HG02938 (cell line): ENCODE data around the gene ETNPPL.

ENCODE experiments used
- ATAC-seq: cut with Tn5 transposase; IDR thresholded peaks from one replicate; pipeline ENCODE4 v1.9.1; 2021; ENCODE audit warnings: mild to moderate bottlenecking, moderate library complexity; ENCODE audit not compliant: unreplicated experiment

Gene ETNPPL

DNA sequence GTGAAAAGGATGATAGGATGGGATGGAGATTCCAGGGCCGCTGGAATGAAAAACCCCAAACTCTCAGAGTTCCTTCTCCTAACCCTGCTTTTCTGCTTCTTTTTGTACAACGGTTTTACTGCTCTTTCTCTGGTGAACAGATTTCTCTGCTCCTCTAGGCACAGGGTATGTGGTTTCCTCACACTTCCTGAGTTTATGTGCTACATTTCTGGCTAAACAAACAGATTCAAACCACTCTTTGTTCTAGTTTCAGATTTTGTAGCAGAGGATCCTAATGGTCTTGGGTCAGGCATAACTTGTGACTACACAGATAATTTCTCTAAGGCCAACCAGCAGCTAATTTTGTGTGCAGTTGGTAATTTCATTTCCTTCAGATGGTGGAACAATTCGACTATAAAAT lies 59.9 kb downstream of the ETNPPL start:
- no peak for ATAC-seq

DNA sequence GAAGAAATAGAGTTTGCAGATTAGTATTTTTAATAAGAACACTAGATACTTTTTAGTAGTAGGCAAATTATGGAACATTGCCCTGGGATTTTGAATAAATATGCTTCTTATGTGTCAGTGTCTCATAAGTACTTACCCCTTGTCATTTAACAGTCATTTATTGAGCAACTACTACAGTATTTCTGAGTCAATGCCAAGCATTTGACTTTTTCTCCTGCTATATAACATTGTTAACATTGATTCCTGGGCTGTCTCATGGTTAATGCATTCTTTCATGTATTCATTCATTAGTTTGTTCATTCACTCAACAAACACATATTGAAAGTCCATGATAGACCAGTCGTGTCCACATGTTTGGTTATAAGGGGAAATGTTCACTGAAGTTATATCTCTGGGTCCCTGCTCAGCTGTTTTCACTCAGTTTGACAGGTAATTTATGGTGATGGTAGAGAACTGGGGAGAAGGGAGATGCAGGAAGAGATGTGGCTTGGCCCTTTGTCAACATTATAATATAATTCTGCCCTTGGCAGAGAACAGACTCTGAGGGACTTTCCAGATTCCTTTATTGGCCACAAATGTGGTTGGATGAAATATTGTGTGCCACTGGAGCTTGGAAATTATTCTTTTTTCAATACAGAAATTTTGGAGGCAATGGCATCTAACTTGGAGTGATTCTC lies 62.6 kb downstream of the ETNPPL start:
- no peak for ATAC-seq

DNA sequence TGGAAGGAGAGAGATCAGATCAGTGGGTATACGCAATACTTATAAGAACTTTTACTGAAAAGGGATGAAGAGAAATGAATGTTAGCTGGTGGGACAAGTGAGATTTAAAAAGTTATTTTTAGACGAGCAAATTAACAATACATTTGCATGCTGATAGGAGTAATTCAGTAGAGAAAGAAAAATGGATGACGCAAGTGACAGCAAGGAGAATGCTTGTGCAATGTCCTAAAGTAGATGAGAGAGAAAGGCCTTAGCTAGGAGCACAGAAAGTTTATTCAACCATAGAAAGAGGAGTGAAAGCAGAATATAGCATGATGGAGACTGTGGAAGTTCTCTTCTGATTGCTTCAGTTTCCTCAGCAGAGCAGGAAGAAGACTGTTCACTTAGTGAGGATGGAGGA lies 66.7 kb downstream of the ETNPPL start:
- ATAC-seq, result no peak

DNA sequence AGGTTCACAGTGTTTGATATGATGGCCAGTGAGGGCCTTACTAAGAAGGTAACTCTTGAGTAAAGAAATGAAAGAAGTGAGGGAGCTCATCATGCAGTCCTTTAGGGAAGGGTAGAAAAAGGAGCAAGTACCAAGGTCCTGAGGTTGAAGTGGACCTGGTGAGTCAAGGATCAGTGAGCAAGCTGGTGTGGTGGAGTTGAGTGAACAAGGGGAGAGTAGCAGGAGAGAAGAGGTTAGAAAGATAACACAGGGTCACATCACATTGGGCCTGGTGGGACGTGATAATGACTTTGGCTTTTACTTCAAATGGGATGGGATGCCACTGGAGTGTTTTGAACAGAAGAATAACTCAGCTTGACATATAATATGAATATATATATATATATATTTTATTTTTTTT lies 67.8 kb downstream of the ETNPPL start:
- ATAC-seq, result no peak

DNA sequence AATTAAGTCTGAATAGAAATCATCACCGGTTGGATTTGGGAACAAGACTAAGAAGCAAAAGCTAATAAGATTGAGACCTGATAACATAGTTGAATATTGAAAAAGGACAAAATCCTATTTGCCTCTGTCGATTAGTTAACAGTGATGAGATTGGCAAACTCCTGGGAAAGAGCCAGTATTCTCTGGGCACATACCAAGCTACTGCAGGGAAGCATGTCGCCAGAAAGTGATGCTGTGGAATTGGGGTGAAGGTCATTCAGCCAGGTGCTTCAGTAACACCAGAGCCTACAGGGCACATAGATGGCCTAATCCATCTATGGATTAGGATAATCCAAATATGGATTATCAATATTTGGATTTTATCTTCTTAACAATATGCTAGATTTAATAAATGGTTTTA lies 68.4 kb downstream of the ETNPPL start:
- no peak for ATAC-seq

DNA sequence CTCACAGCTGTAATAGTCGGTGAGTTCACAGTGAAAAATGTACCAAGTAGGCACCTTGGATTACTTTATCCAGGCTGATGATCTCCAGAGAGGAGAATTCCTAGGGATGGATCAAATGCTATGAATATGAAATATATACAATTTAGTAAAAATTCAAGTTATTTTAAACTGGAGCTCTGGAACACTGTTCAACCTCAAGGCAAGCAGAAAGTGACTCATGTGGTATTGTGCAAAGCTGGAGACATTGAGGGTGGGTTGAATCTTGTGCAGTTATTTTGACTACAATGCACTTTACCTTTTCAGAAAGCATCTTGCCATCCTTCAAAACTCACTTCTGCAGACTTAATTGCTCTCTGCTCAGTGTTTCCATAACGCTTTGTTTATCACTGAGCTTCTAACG lies 69.0 kb downstream of the ETNPPL start:
- no peak for ATAC-seq

GRCh38 chr4:108693211-108693610 lies 69.6 kb downstream of the ETNPPL start:
- no peak for ATAC-seq
